Brain microvascular endothelial cell (primary cell): Measurements from ENCODE around the gene SPTLC1.
"Not testable (repeated sequence)": the region's sequence is repeated elsewhere in the genome, so short reads cannot be mapped to it uniquely, and the experiment has no call there.

Source experiments
- DNase-seq: peaks from one replicate; pipeline ENCODE4 v3.0.0-alpha.2; 2020
- H3K27ac ChIP-seq: fragments of 250-450 bp; sonication (Bioruptor Pico); 2 replicates; pipeline ENCODE4 v1.5.1; 2020; ENCODE audit warnings: mild to moderate bottlenecking, moderate library complexity
- H3K27me3 ChIP-seq: fragments of 250-450 bp; sonication (Bioruptor Pico); replicated peaks from 2 replicates; pipeline ENCODE4 v1.5.1; 2020; ENCODE audit warnings: mild to moderate bottlenecking
- H3K36me3 ChIP-seq: fragments of 250-450 bp; sonication (Bioruptor Pico); replicated peaks from 2 replicates; pipeline ENCODE4 v1.5.1; 2020; ENCODE audit warnings: mild to moderate bottlenecking
- H3K4me3 ChIP-seq: 2 replicates; pipeline ENCODE4 v1.5.1; 2011; ENCODE audit warnings: low read depth, mild to moderate bottlenecking, control low read depth, low read length, moderate library complexity
- in situ Hi-C: cut with HindIII; loops from 2 replicates; pipeline ENCODE4 v1.10.0; 2017; ENCODE audit warnings: low sequenced_read_pairs, low pct_ligation_motif_present
- TF ChIP-seq, protein P1 (sequence below): IDR thresholded peaks from 2 replicates; pipeline ENCODE4 v1.5.1; 2011; ENCODE audit warnings: low read depth, mild to moderate bottlenecking, moderate library complexity, low read length, control low read depth, inconsistent platforms; ENCODE audit errors: missing control alignments

Gene SPTLC1

DNA sequence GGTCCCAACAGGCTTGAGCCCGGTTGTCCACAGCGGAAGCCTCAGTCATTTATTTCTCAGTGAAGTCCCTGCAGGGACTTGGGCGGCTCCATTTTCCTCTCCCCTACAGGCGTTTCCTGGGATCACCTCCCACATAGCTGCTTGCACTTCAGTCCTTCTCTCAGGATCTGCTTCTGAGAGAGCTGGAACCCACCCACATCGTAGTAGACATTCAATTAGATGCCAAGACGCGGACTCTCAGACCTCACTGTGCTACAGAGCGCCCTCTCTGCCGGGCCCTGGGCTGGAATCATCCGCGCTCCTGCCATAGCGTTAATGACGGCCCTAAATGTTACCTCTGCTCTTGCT is 111.2 kb downstream of the SPTLC1 start:
- Histone ChIP-seq H3K27me3 (no peaks in the 10 kb centered on the region), H3K36me3 (no peaks in the 10 kb centered on the region), H3K4me3 (no peak overlapping the region), H3K27ac (no peak overlapping the region)
- no peak for DNase-seq
- in situ Hi-C loops, result no loop called here
- TF ChIP-seq, protein P1, sequence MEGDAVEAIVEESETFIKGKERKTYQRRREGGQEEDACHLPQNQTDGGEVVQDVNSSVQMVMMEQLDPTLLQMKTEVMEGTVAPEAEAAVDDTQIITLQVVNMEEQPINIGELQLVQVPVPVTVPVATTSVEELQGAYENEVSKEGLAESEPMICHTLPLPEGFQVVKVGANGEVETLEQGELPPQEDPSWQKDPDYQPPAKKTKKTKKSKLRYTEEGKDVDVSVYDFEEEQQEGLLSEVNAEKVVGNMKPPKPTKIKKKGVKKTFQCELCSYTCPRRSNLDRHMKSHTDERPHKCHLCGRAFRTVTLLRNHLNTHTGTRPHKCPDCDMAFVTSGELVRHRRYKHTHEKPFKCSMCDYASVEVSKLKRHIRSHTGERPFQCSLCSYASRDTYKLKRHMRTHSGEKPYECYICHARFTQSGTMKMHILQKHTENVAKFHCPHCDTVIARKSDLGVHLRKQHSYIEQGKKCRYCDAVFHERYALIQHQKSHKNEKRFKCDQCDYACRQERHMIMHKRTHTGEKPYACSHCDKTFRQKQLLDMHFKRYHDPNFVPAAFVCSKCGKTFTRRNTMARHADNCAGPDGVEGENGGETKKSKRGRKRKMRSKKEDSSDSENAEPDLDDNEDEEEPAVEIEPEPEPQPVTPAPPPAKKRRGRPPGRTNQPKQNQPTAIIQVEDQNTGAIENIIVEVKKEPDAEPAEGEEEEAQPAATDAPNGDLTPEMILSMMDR, result no peak

DNA sequence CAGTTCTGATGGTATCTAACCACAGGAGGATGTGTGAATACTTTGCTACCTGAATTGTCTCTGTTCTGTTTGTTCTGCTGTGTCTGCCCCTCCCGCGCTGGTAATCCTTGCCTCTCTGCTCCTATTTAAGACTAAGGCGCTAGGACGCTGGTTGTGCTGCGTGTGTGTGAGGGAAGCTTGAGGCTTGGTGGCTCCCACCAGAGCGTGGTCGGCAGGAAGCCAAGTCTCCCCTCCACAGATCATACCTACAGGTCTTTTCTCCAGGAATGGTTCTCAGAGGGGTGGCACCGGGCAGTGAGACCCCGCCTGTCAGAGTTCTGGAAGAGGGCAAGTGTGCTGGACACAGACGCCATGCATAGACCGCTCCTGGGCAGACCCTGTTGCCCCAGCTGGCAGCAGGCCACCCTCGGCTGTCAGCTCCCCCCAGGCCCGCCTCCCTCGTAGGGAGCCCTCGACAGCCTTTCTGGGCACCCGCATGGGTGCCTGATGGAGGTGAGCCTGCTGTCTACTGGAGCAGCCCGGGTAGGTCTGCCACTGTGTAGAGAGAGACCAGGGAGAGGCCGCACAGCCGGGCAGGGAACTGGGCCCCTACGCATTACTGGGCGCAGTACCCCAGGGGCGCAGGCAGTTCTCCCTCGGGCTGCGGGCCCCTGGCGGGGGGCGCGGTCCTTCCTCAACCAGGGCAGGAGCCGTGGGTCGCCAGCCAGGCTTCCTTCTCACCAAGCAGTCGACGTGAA is 111.7 kb downstream of the SPTLC1 start:
- Histone ChIP-seq H3K27ac (no peak overlapping the region), H3K27me3 (no peaks in the 10 kb centered on the region), H3K4me3 (no peak overlapping the region), H3K36me3 (no peaks in the 10 kb centered on the region)
- no peak for DNase-seq
- TF ChIP-seq, protein P1, result no peak
- in situ Hi-C loops, result no loop called here

DNA sequence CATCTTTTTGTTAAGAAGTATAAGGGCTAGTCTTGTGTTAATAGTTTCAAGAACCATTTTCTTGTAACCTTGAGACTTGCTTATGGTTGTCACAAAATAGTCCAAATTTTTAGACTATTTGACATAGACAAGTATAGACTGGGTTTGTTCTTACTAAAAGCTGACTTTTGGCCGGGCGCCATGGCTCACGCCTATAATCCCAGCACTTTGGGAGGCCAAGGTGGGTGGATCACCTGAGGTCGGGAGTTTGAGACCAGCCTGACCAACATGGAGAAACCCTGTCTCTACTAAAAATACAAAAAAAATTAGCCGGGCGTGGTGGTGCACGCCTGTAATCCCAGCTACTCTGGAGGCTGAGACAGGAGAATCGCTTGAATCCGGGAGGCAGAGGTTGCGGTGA is 113.3 kb downstream of the SPTLC1 start:
- H3K27ac ChIP-seq, DNase-seq, H3K4me3 ChIP-seq, H3K36me3 ChIP-seq, H3K27me3 ChIP-seq, in situ Hi-C loops: not testable (repeated sequence)

DNA sequence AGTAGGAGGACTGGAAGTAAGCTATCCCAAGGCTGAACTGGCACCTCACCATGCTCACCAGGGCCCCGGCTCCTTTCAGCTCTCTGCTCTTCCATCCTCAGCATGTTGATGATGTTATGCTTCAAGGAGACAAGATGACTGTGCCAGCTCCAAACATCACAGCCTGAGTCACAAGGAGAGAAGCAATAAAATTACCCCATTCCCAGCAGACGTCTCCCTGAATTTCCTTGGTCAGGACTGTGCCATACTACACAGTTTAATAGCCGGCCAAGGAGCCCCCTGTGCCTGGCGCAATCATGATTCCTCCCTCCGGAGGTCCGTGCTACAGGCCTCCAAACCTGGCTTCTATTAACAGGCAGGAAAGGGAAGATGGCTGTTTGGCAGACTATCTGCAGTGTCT is 114.0 kb downstream of the SPTLC1 start:
- TF ChIP-seq, protein P1, result no peak
- in situ Hi-C loops, result no loop called here
- H3K36me3 ChIP-seq, result no peaks in the 10 kb centered on the region
- H3K27ac ChIP-seq, result no peak overlapping the region
- no peak overlapping the region for H3K4me3 ChIP-seq
- H3K27me3 ChIP-seq, result no peaks in the 10 kb centered on the region
- DNase-seq, result no peak

DNA sequence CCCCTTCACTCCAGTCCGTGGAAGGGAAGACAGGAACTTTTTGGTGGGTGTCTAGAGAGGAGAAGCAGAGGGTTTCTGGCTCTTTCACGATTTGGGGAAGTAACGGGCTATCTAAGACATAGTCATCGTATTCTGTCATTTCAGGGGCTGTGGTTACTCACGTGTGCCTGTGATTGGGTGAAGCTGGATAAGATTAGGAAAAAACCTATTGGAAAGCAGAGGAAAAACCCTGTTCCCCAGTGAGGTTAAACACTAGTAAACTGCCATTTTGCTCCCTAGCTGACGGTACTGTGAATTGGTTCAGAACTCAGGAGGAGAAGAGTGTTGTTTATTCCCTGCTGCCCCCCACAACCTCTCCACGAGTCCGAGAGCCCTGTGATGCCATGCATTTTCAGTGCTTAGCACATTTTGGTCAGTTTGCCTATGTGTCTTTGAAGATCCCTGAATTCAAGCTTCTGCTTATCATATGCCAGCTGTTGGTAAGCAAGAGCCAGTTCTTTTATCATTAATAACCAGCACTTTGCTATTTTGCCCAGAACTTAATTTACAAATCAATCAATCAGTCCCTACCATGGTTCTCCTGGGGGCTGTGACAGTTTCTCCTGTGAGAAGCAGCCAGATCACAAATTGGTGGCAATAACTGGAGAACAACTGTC is 120.1 kb downstream of the SPTLC1 start:
- no peak overlapping the region for H3K4me3 ChIP-seq
- DNase-seq, result no peak
- H3K27ac ChIP-seq, result no peak overlapping the region
- in situ Hi-C loops, result no loop called here
- no peaks in the 10 kb centered on the region for H3K27me3 ChIP-seq
- TF ChIP-seq, protein P1, result no peak
- H3K36me3 ChIP-seq, result no peaks in the 10 kb centered on the region

DNA sequence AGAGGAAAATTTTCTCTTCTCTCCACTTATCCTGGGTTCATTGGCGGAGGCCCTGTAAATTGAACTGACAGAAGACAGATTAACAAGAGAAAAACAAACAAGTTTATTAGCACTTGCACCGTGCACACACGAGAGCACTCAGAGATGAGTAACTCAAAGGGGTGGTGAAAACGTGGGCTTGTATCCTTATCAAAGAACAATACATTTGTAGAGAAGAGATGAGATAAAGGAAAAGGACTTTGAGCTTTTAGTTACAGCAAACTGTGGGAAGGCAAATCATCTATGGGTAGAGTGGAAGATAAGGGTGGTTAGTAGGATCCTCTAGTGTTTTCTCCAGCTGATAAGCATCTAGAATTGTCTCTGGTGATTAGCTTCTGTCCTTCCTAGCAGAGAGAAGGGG is 120.8 kb downstream of the SPTLC1 start:
- H3K4me3 ChIP-seq, result no peak overlapping the region
- TF ChIP-seq, protein P1, result no peak
- no peaks in the 10 kb centered on the region for H3K27me3 ChIP-seq
- DNase-seq, result no peak
- in situ Hi-C loops, result no loop called here
- H3K27ac ChIP-seq, result no peak overlapping the region
- H3K36me3 ChIP-seq, result no peaks in the 10 kb centered on the region
